CD4-positive, alpha-beta T cell treated with Interferon gamma for 1 hour (primary cell): ENCODE results near the gene NHSL1.

Experiments
- DNase-seq: peaks from one replicate; pipeline ENCODE4 v3.0.0-alpha.2; 2020

NHSL1 gene

GRCh38 chr6:138499303-138500018 is at the start of gene NHSL1:
Gene NHSL1, minus strand, starts transcription at chr6:138499494. Its CDS starts 204 bp downstream, at chr6:138499290.
- no peak for DNase-seq

- DNase-seq = no peak
These were observed 47.5 kb upstream of the NHSL1 start for GRCh38 chr6:138546733-138547185.

- DNase-seq = no peak
These were observed 46.3 kb upstream of the NHSL1 start for GRCh38 chr6:138545621-138545980.

GRCh38 chr6:138544501-138544900 is 45.2 kb upstream of the NHSL1 start:
- no peak for DNase-seq

- no peak for DNase-seq
These were observed 44.4 kb upstream of the NHSL1 start for GRCh38 chr6:138543657-138544056.

- no peak for DNase-seq
These were observed 42.7 kb upstream of the NHSL1 start for GRCh38 chr6:138541823-138542481.

GRCh38 chr6:138540468-138540867 is 41.2 kb upstream of the NHSL1 start:
- no peak for DNase-seq

GRCh38 chr6:138539876-138540275 is 40.6 kb upstream of the NHSL1 start:
- DNase-seq = no peak

GRCh38 chr6:138538390-138539031 is 39.2 kb upstream of the NHSL1 start:
- no peak for DNase-seq

- no peak for DNase-seq
These were observed 37.8 kb upstream of the NHSL1 start for GRCh38 chr6:138537106-138537505.

- no peak for DNase-seq
These were observed 36.6 kb upstream of the NHSL1 start for GRCh38 chr6:138535728-138536455.

GRCh38 chr6:138533667-138534066 is 34.4 kb upstream of the NHSL1 start:
- no peak for DNase-seq

- no peak for DNase-seq
These were observed 32.1 kb upstream of the NHSL1 start for GRCh38 chr6:138531387-138531786.

GRCh38 chr6:138529478-138529877 is 30.2 kb upstream of the NHSL1 start:
- DNase-seq = no peak

- DNase-seq = no peak
These were observed 29.7 kb upstream of the NHSL1 start for GRCh38 chr6:138528956-138529355.

GRCh38 chr6:138528137-138528536 is 28.8 kb upstream of the NHSL1 start:
- no peak for DNase-seq

- no peak for DNase-seq
These were observed 28.3 kb upstream of the NHSL1 start for GRCh38 chr6:138527411-138528088.

GRCh38 chr6:138526822-138527235 is 27.5 kb upstream of the NHSL1 start:
- DNase-seq = no peak

GRCh38 chr6:138525355-138525754 is 26.1 kb upstream of the NHSL1 start:
- no peak for DNase-seq

GRCh38 chr6:138524526-138524925 is 25.2 kb upstream of the NHSL1 start:
- DNase-seq = no peak

- no peak for DNase-seq
These were observed 24.3 kb upstream of the NHSL1 start for GRCh38 chr6:138523347-138524210.

- no peak for DNase-seq
These were observed 23.3 kb upstream of the NHSL1 start for GRCh38 chr6:138522611-138523010.
